ENCODE results near the gene ZBTB2. TPM values are rescaled to one million over a fixed set of nuclear protein-coding genes. Genes with fewer than 3 reads are reported as not detected.

The ZBTB2 gene
- total RNA-seq, 2 donors from 2014 or later = 4.8 to 7.9 TPM

DNA sequence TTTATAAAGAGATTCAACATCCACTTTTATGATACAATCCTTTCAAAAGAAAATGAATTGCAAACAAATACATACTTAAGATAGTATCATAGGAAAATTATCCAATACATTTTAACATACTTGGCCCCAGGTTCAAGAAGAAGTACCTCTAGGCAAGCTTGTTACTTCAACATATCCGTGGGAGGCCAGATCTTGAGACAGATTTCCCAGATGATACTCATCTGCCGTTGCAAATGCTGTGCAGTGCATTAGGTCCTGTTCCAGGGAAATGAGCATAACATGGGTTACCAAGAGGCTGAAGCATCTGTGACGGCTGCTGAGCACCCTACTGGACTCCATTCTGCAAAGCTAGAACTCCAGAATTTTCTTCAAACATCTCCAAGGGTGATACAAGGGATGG is 44.9 kb upstream of the ZBTB2 start:
- Histone ChIP-seq H3K9me3 (no peaks in the 10 kb centered on the region), H3K27ac (no peak overlapping the region), H3K4me3 (no peak overlapping the region), H3K27me3 (no peaks in the 10 kb centered on the region), H3K36me3 (peaks cover 6% of the 10 kb centered on the region), H3K4me1 (peaks cover 0 to 21% of the 10 kb centered on the region in 2 donors)
- DNase-seq (ENCODE audit: low spot score) = no peak
- TF ChIP-seq, protein P1, sequence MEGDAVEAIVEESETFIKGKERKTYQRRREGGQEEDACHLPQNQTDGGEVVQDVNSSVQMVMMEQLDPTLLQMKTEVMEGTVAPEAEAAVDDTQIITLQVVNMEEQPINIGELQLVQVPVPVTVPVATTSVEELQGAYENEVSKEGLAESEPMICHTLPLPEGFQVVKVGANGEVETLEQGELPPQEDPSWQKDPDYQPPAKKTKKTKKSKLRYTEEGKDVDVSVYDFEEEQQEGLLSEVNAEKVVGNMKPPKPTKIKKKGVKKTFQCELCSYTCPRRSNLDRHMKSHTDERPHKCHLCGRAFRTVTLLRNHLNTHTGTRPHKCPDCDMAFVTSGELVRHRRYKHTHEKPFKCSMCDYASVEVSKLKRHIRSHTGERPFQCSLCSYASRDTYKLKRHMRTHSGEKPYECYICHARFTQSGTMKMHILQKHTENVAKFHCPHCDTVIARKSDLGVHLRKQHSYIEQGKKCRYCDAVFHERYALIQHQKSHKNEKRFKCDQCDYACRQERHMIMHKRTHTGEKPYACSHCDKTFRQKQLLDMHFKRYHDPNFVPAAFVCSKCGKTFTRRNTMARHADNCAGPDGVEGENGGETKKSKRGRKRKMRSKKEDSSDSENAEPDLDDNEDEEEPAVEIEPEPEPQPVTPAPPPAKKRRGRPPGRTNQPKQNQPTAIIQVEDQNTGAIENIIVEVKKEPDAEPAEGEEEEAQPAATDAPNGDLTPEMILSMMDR (IDR thresholded peaks at IDR 0.05) = no peak

DNA sequence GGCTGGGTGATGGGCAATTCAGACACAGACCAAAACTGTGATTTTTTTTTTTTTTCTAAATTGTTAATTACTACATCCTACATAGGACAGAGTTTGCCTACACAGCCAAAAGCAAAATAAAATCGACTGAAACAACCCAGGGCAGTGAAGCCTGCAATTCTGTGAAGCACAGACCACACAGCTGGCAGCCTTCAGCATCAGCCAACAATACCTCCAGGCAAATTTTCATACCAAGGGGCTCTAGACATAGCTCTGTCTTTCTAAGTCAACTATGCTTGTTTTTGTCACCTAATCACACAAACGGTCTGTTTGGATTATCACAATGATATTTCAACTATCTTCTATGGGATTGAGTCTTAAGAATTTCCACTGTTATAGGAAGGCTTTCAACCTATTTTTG is 43.0 kb upstream of the ZBTB2 start:
- Histone ChIP-seq H3K36me3 (peaks cover 24% of the 10 kb centered on the region), H3K9me3 (no peaks in the 10 kb centered on the region), H3K27me3 (no peaks in the 10 kb centered on the region), H3K4me1 (peaks cover 0 to 19% of the 10 kb centered on the region in 2 donors), H3K27ac (no peak overlapping the region), H3K4me3 (no peak overlapping the region)
- TF ChIP-seq, protein P1 (IDR thresholded peaks at IDR 0.05) = no peak
- no peak for DNase-seq (ENCODE audit: low spot score)

DNA sequence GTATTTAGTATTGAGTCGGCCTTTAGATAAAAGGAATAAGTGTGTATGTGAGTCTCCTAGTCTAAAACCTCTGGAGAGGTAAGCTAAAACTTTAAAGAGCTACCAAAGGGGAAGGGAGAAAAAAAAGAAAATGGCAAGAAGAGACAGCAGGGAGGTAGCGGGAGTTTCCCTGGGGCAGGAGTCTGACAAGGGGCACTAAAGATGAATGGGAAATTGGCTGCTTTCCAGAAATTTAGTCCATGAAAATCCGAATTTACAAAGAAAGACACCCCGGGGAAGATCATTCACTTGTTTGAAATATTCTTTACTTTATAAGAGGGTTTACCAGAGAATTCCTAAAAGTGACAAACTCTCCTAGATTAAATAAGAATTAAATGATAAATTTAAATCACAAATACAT is 41.3 kb upstream of the ZBTB2 start:
- DNase-seq (ENCODE audit: low spot score) = no peak
- no peaks in the 10 kb centered on the region for H3K9me3 ChIP-seq
- TF ChIP-seq, protein P1 (IDR thresholded peaks at IDR 0.05) = no peak

DNA sequence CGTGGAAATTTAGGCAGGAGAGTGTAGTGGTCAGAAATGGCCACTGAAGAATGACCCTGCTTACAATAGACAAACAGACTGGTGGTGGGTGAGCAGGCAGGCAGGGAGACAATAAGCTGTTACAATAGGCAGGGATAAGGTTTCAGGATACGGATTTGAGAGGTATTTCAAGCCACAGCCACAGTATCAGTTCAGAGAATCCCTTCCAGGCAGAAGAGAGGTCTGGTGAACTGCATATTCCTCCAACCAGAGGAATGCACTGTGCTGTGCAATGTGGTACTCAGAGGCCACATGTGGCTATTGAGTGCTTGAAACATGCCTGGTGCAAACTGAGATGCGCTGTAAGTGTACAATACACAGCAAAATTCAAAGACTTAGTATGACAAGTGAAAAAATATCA is 40.0 kb upstream of the ZBTB2 start:
- Histone ChIP-seq H3K4me1 (peaks cover 0 to 1% of the 10 kb centered on the region in 2 donors), H3K27me3 (no peaks in the 10 kb centered on the region), H3K27ac (no peak overlapping the region), H3K9me3 (no peaks in the 10 kb centered on the region), H3K4me3 (no peak overlapping the region), H3K36me3 (peaks cover 24% of the 10 kb centered on the region)
- no peak for DNase-seq (ENCODE audit: low spot score)
- TF ChIP-seq, protein P1 (IDR thresholded peaks at IDR 0.05) = no peak

More for the DNA sequence above, 41.3 kb upstream of the ZBTB2 start:
- H3K4me3 ChIP-seq = no peak overlapping the region
- no peak overlapping the region for H3K27ac ChIP-seq
- peaks cover 0 to 14% of the 10 kb centered on the region in 2 donors for H3K4me1 ChIP-seq
- peaks cover 24% of the 10 kb centered on the region for H3K36me3 ChIP-seq
- no peaks in the 10 kb centered on the region for H3K27me3 ChIP-seq

DNA sequence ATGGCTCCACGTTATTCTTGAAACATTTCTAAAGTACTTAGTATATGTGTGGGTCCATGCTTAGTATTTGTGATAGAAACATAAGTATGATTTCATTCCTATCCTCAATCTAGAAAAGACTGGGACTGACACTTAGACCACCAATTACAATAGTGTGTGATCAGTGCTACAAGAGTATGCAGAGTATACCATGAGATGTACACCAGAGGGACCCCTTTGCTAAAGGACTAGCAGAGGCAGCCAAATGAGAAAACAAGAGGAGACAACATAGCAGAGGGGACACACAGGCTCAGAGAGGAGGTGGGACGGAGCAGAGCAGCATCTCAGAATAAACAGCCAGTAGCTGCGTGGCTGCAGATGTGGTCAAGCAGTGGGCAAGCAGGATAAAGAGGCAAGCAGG is 39.5 kb upstream of the ZBTB2 start:
- TF ChIP-seq, protein P1 (IDR thresholded peaks at IDR 0.05) = no peak
- peaks cover 24% of the 10 kb centered on the region for H3K36me3 ChIP-seq
- no peak overlapping the region for H3K27ac ChIP-seq
- DNase-seq (ENCODE audit: low spot score) = no peak
- no peak overlapping the region for H3K4me3 ChIP-seq
- no peaks in the 10 kb centered on the region for H3K27me3 ChIP-seq
- H3K4me1 ChIP-seq = no peaks in the 10 kb centered on the region
- no peaks in the 10 kb centered on the region for H3K9me3 ChIP-seq

DNA sequence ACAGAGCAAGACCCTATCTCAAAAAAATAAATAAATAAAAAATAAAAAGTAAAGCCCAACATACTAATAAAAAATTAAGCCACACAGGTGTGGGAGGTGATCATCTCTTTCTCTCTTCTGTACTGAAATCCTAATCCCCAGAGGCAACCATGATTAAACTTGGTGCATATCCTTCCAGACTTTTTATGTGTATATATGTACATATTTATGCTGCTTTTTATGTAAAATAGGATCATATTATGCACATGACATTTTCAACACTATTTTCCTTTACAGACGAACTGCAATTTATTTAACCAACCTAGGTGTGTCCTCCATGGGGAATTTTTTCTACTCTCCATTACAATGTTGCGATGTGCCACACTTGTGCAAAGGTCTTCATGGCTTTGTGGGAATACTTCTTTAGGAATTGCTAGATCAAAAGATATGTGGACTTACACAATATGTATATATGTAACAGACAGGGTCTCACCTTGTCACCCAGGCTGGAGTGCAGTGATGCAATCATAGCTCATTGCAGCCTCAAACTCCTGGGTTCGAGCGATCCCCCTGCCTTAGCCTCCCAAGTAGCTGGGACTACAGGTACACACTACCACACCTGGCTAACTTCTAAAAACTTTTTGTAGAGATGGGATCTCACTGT is 36.9 kb upstream of the ZBTB2 start:
- H3K4me3 ChIP-seq = no peak overlapping the region
- DNase-seq (ENCODE audit: low spot score) = no peak
- H3K27ac ChIP-seq = no peak overlapping the region
- TF ChIP-seq, protein P1 (IDR thresholded peaks at IDR 0.05) = no peak
- no peaks in the 10 kb centered on the region for H3K4me1 ChIP-seq
- no peaks in the 10 kb centered on the region for H3K27me3 ChIP-seq
- H3K36me3 ChIP-seq = peaks cover 35% of the 10 kb centered on the region
- H3K9me3 ChIP-seq = no peaks in the 10 kb centered on the region

Measured in right atrium auricular region (tissue), 2 donors.